Measurements from ENCODE around the gene PRKCE. TPM values are rescaled to one million over a fixed set of nuclear protein-coding genes. Genes with fewer than 3 reads are reported as not detected.

PRKCE gene
- total RNA-seq, 2 experiments from 2014 or later = 17.0 to 42.1 TPM

GRCh38 chr2:45605116-45605515, 46.4 kb upstream of the PRKCE start:
- BruUV-seq (replicated peaks) = no TSS peak
- no peak overlapping the region for H3K27ac ChIP-seq (ENCODE audit: low read depth, low read length, poor library complexity, severe bottlenecking)
- no peak for DNase-seq (ENCODE audit: low spot score)
- H4K20me1 ChIP-seq (ENCODE audit: insufficient read depth, low read length) = peaks cover 6% of the 10 kb centered on the region; the same call in 1 of the 2 replicates
- peaks cover 16% of the 10 kb centered on the region; the same call in 1 of the 2 replicates for H3K79me2 ChIP-seq (ENCODE audit: insufficient read depth, low read depth, low read length)
- CTCF ChIA-PET (ENCODE audit: unreplicated experiment) = no interaction called here
- intact Hi-C loops (cut with micrococcal nuclease; ENCODE audit: unreplicated experiment) = no loop called here
- POLR2A ChIA-PET = interaction anchor here (0.7 to 0.9 kb wide), 2 partner anchors 9 to 900 kb away, joined by 3 to 4 read pairs; no protein-coding TSS in a partner anchor
- H3K4me2 ChIP-seq (ENCODE audit: low read length) = no peak overlapping the region
- no peak overlapping the region for H2AFZ ChIP-seq (ENCODE audit: low read length)
- peaks cover 35% of the 10 kb centered on the region for H3K36me3 ChIP-seq (ENCODE audit: insufficient read depth, low read length)
- H3K9me3 ChIP-seq (ENCODE audit: low read length) = no peaks in the 10 kb centered on the region
- peaks cover 13% of the 10 kb centered on the region for H3K4me1 ChIP-seq (ENCODE audit: insufficient read depth, low read length, poor library complexity, severe bottlenecking)
- H3K4me3 ChIP-seq (ENCODE audit: low read depth, low read length, poor library complexity, severe bottlenecking) = no peak overlapping the region
- no peaks in the 10 kb centered on the region for H3K9me2 ChIP-seq (ENCODE audit: insufficient read depth, low read length)
- TF ChIP-seq CTCF (conservative IDR thresholded peaks at IDR 0.05; ENCODE audit: low read length) (no peak), EZH2phosphoT487 (IDR thresholded peaks at IDR 0.05; ENCODE audit: borderline replicate concordance, low read depth, low read length) (no peak)

GRCh38 chr2:45606796-45607195, 44.7 kb upstream of the PRKCE start:
- H3K4me3 ChIP-seq (ENCODE audit: low read depth, low read length, poor library complexity, severe bottlenecking) = no peak overlapping the region
- BruUV-seq (replicated peaks) = no TSS peak
- peaks cover 19% of the 10 kb centered on the region for H3K36me3 ChIP-seq (ENCODE audit: insufficient read depth, low read length)
- H3K27ac ChIP-seq (ENCODE audit: low read depth, low read length, poor library complexity, severe bottlenecking) = no peak overlapping the region
- intact Hi-C loops (cut with micrococcal nuclease; ENCODE audit: unreplicated experiment) = no loop called here
- peaks cover 7% of the 10 kb centered on the region; the same call in 1 of the 2 replicates for H4K20me1 ChIP-seq (ENCODE audit: insufficient read depth, low read length)
- no peak for DNase-seq (ENCODE audit: low spot score)
- H3K79me2 ChIP-seq (ENCODE audit: insufficient read depth, low read depth, low read length) = peaks cover 18% of the 10 kb centered on the region; the same call in 1 of the 2 replicates
- H3K9me3 ChIP-seq (ENCODE audit: low read length) = no peaks in the 10 kb centered on the region
- H3K4me2 ChIP-seq (ENCODE audit: low read length) = no peak overlapping the region
- POLR2A ChIA-PET = interaction anchor here (0.6 to 1.0 kb wide), 3 partner anchors 9 to 443 kb away, joined by 3 to 5 read pairs (median 3); no protein-coding TSS in a partner anchor
- H2AFZ ChIP-seq (ENCODE audit: low read length) = no peak overlapping the region
- TF ChIP-seq EZH2phosphoT487 (IDR thresholded peaks at IDR 0.05; ENCODE audit: borderline replicate concordance, low read depth, low read length) (no peak), CTCF (conservative IDR thresholded peaks at IDR 0.05; ENCODE audit: low read length) (no peak)
- CTCF ChIA-PET (ENCODE audit: unreplicated experiment) = no interaction called here
- H3K9me2 ChIP-seq (ENCODE audit: insufficient read depth, low read length) = no peaks in the 10 kb centered on the region
- peaks cover 21% of the 10 kb centered on the region for H3K4me1 ChIP-seq (ENCODE audit: insufficient read depth, low read length, poor library complexity, severe bottlenecking)

- H3K27ac ChIP-seq (ENCODE audit: low read depth, low read length, poor library complexity, severe bottlenecking) = no peak overlapping the region
- H3K9me3 ChIP-seq (ENCODE audit: low read length) = no peaks in the 10 kb centered on the region
- H3K9me2 ChIP-seq (ENCODE audit: insufficient read depth, low read length) = no peaks in the 10 kb centered on the region
- H3K4me3 ChIP-seq (ENCODE audit: low read depth, low read length, poor library complexity, severe bottlenecking) = no peak overlapping the region
- ChIA-PET POLR2A (interaction anchor here (0.6 kb wide), 1 partner anchor 442 kb away, joined by 5 read pairs; no protein-coding TSS in a partner anchor), CTCF (ENCODE audit: unreplicated experiment) (no interaction called here)
- H3K4me2 ChIP-seq (ENCODE audit: low read length) = no peak overlapping the region
- peaks cover 7% of the 10 kb centered on the region; the same call in 1 of the 2 replicates for H4K20me1 ChIP-seq (ENCODE audit: insufficient read depth, low read length)
- intact Hi-C loops (cut with micrococcal nuclease; ENCODE audit: unreplicated experiment) = no loop called here
- TF ChIP-seq EZH2phosphoT487 (IDR thresholded peaks at IDR 0.05; ENCODE audit: borderline replicate concordance, low read depth, low read length) = no peak
- peak; percentile 65 for TF ChIP-seq CTCF (conservative IDR thresholded peaks at IDR 0.05; ENCODE audit: low read length)
- peaks cover 14% of the 10 kb centered on the region; the same call in 1 of the 2 replicates for H3K36me3 ChIP-seq (ENCODE audit: insufficient read depth, low read length)
- BruUV-seq (replicated peaks) = no TSS peak
- H3K4me1 ChIP-seq (ENCODE audit: insufficient read depth, low read length, poor library complexity, severe bottlenecking) = peaks cover 22% of the 10 kb centered on the region
- peaks cover 18% of the 10 kb centered on the region; the same call in 1 of the 2 replicates for H3K79me2 ChIP-seq (ENCODE audit: insufficient read depth, low read depth, low read length)
- DNase-seq (ENCODE audit: low spot score) = no peak
- no peak overlapping the region for H2AFZ ChIP-seq (ENCODE audit: low read length)
These were observed 43.8 kb upstream of the PRKCE start for GRCh38 chr2:45607701-45608100.

Measured in OCI-LY7 (cell line).